MM.1S (cell line): Measurements from ENCODE around the gene RASSF4.

ENCODE experiments used
- DNase-seq: peaks from one replicate; pipeline ENCODE4 v3.0.0-alpha.2; 2015
- H2AFZ ChIP-seq: fragments of 300-600 bp; sonication (generic); 2 replicates; pipeline ENCODE4 v1.6.0; 2016; ENCODE audit warnings: antibody characterized with exemption, low read length
- H3F3A ChIP-seq: fragments of 300-600 bp; sonication (generic); 2 replicates; pipeline ENCODE4 v1.6.1; 2016; ENCODE audit warnings: mild to moderate bottlenecking, antibody characterized with exemption, low read length, moderate library complexity, mixed read lengths; ENCODE audit not compliant: insufficient read depth
- H3K27ac ChIP-seq: fragments of 300-600 bp; sonication (generic); 2 replicates; pipeline ENCODE4 v1.5.1; 2016; ENCODE audit warnings: mild to moderate bottlenecking, low read length
- H3K27me3 ChIP-seq: fragments of 300-600 bp; sonication (generic); replicated peaks from 2 replicates; pipeline ENCODE4 v1.6.0; 2016; ENCODE audit warnings: low read length; ENCODE audit not compliant: insufficient read depth
- H3K36me3 ChIP-seq: fragments of 300-600 bp; sonication (generic); replicated peaks from 2 replicates; pipeline ENCODE4 v1.6.1; 2016; ENCODE audit warnings: mild to moderate bottlenecking, low read length, mixed read lengths; ENCODE audit not compliant: insufficient read depth
- H3K4me1 ChIP-seq: fragments of 300-600 bp; sonication (generic); 2 replicates; pipeline ENCODE4 v1.6.1; 2016; ENCODE audit warnings: low read length, mixed read lengths
- H3K4me2 ChIP-seq: fragments of 300-600 bp; sonication (generic); 2 replicates; pipeline ENCODE4 v1.6.0; 2016; ENCODE audit warnings: low read depth, low read length
- H3K4me3 ChIP-seq: fragments of 300-600 bp; sonication (generic); 2 replicates; pipeline ENCODE4 v1.5.1; 2016; ENCODE audit warnings: low read length, mixed read lengths
- H3K79me2 ChIP-seq: fragments of 300-600 bp; sonication (generic); 2 replicates; pipeline ENCODE4 v1.6.1; 2016; ENCODE audit warnings: mixed run types, low read length, mixed read lengths
- H3K9ac ChIP-seq: fragments of 300-600 bp; sonication (generic); 2 replicates; pipeline ENCODE4 v1.6.1; 2016; ENCODE audit warnings: low read length, mixed read lengths
- H3K9me2 ChIP-seq: fragments of 300-600 bp; sonication (generic); replicated peaks from 2 replicates; pipeline ENCODE4 v1.6.1; 2016; ENCODE audit warnings: mild to moderate bottlenecking, low read length, mixed read lengths; ENCODE audit not compliant: insufficient read depth
- H3K9me3 ChIP-seq: fragments of 300-600 bp; sonication (generic); replicated peaks from 2 replicates; pipeline ENCODE4 v1.6.1; 2016; ENCODE audit warnings: mild to moderate bottlenecking, low read length, mixed read lengths; ENCODE audit not compliant: insufficient read depth
- H4K20me1 ChIP-seq: fragments of 300-600 bp; sonication (generic); 2 replicates; pipeline ENCODE4 v1.6.1; 2016; ENCODE audit warnings: mild to moderate bottlenecking, low read length, moderate library complexity, mixed read lengths; ENCODE audit not compliant: insufficient read depth
- EZH2 ChIP-seq: fragments of 300-600 bp; sonication (generic); optimal IDR thresholded peaks from 2 replicates; pipeline ENCODE3; 2017; ENCODE audit warnings: low read depth, mild to moderate bottlenecking, antibody characterized with exemption, low read length, mixed read lengths
- EZH2phosphoT487 ChIP-seq: fragments of 300-600 bp; sonication (generic); IDR thresholded peaks from 2 replicates; pipeline ENCODE4 v1.6.1; 2018; ENCODE audit warnings: antibody characterized with exemption, low read length
- TF ChIP-seq, protein P1 (sequence below): fragments of 300-600 bp; sonication (generic); IDR thresholded peaks from 2 replicates; pipeline ENCODE4 v1.5.1; 2016; ENCODE audit warnings: antibody characterized with exemption, low read length, mixed read lengths

Gene RASSF4

DNA sequence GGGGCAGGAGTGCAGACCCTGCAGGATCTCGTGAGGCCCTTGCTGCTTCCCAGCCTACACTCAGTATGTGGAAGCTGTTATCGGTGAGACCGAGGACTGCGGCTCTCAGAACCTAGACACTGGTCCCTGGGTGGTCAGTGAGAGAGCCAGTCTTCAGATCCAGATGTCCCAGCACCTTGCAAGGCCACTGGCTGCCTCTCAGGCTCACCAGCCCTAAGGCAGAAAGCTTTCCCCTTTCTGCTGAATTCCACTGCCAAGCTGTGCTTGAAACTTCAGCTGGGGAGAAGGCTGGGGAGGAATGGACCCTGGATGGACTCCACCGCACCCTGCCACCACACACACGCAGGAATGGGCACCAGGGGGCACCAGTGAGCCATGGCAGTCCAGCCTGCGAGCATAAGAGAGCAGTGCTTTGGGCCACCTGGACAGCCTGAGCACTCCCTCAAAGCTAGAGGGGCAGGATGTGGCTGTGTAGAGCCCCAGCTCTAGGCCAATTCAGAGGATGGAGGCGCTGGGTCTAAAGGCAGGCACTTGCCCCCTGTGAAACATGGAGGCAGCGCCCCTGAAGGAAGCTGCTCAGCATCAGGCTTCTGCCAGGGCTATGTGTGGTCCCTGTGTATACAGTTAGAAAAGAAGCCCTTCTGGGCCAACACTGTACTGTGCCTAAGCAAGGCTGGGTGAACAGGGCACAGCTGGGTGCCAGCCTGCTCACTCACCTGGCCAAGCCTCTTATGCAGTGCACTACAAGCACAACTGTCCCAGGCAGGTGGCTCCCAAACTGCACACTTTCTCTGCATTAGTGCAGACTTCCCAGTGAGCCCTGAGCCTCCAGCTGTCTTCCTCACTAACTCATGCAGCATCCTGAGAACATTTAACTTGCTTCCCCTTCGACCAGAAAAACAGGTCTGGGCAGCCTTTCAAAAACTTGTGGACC, 26.8 kb upstream of the RASSF4 start:
- Histone ChIP-seq H3K4me3 (no peak overlapping the region), H3K4me2 (no peak overlapping the region), H3K9ac (no peak overlapping the region)

DNA sequence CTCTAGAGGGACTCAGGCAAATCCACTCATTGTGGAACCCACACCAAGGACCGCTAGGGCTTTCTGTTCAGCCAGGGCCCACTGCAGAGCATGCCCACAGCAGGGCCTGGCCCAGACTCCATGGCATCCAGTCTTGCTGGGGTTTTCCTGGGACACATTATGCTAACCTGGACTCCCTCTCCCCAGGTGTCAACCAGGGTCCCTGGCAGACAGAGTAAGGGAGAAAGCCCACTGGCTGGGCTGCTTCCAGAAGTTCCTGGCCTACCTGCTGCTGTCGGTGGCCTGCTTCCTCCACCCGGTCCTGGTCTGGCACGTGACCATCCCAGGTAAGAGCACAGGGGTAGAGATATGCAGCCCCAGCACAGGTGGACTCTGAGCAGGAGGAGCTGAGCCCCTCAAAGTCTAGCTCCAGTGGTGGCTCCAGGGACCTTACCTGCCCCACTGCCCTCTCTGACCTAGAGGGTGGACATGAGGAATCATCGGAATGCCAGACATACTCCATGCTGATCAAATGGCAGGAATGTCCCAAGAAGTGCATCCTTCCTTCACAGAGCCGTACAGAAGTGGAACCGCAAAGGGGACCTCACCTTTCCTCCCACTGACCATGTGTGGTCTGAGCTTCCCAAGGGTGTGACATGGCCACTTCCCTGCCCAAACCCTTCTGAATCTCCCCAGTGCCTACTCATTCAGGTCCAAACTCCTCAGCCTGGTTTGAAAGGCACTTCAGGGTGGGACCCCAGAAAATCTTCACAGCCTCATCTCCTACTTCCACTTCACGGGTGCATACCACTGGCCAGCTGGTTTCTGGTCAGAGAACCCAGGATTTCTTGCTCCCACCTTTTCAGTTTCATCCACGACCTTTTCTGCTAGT, 25.9 kb upstream of the RASSF4 start:
- H3K79me2 ChIP-seq: no peaks in the 10 kb centered on the region
- no peaks in the 10 kb centered on the region for H4K20me1 ChIP-seq
- no peaks in the 10 kb centered on the region for H3K9me3 ChIP-seq
- no peak overlapping the region for H3K4me3 ChIP-seq
- H3K4me1 ChIP-seq: peaks cover 24% of the 10 kb centered on the region
- H3K27ac ChIP-seq: no peak overlapping the region
- no peak overlapping the region for H3K9ac ChIP-seq
- no peaks in the 10 kb centered on the region for H3K9me2 ChIP-seq
- TF ChIP-seq, protein P1, sequence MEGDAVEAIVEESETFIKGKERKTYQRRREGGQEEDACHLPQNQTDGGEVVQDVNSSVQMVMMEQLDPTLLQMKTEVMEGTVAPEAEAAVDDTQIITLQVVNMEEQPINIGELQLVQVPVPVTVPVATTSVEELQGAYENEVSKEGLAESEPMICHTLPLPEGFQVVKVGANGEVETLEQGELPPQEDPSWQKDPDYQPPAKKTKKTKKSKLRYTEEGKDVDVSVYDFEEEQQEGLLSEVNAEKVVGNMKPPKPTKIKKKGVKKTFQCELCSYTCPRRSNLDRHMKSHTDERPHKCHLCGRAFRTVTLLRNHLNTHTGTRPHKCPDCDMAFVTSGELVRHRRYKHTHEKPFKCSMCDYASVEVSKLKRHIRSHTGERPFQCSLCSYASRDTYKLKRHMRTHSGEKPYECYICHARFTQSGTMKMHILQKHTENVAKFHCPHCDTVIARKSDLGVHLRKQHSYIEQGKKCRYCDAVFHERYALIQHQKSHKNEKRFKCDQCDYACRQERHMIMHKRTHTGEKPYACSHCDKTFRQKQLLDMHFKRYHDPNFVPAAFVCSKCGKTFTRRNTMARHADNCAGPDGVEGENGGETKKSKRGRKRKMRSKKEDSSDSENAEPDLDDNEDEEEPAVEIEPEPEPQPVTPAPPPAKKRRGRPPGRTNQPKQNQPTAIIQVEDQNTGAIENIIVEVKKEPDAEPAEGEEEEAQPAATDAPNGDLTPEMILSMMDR: no peak
- no peak for TF ChIP-seq EZH2phosphoT487
- no peak for TF ChIP-seq EZH2
- no peak overlapping the region for H3K4me2 ChIP-seq
- DNase-seq: no peak
- H2AFZ ChIP-seq: no peak overlapping the region
- H3F3A ChIP-seq: no peaks in the 10 kb centered on the region
- H3K27me3 ChIP-seq: no peaks in the 10 kb centered on the region
- H3K36me3 ChIP-seq: no peaks in the 10 kb centered on the region

More for the DNA sequence above, 26.8 kb upstream of the RASSF4 start:
- Histone ChIP-seq H4K20me1 (no peaks in the 10 kb centered on the region), H3F3A (no peaks in the 10 kb centered on the region), H3K27ac (no peak overlapping the region), H3K36me3 (no peaks in the 10 kb centered on the region), H3K27me3 (no peaks in the 10 kb centered on the region), H3K79me2 (no peaks in the 10 kb centered on the region), H3K9me2 (no peaks in the 10 kb centered on the region), H3K9me3 (no peaks in the 10 kb centered on the region), H2AFZ (peak overlapping the region; percentile 27), H3K4me1 (peaks cover 24% of the 10 kb centered on the region)
- TF ChIP-seq, protein P1: peak; percentile 98
- TF ChIP-seq EZH2phosphoT487: no peak
- peak; percentile 90 for DNase-seq

DNA sequence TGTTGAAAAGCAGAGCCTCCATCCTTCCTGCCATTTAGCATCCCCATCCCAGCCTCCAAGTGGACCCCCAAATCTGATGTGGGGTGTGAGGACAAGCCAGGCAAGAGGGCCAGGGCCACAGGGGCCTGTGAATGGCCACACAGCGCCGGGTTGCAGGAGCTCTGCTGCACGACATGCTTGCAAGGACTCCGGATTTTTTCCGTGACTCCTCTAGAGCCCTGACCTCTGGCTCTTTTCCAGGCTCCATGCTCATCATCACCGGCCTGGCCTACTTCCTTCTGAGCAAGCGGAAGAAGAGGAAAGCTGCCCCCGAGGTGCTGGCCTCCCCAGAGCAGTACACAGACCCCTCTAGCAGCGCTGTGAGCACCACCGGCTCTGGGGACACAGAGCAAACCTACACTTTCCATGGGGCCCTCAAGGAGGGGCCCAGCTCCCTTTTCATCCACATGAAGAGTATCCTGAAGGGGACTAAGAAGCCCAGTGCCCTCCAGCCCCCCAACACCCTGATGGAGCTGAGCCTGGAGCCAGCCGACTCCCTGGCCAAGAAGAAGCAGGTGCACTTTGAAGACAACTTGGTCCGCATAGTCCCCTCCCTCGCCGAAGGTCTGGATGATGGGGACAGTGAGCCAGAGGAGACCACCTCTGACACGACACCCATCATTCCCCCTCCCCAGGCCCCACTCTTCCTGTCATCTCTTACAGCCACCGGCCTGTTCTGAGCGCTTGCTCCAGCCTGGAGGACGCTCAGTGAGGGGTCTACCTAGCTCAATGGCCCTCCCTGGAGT, 25.0 kb upstream of the RASSF4 start:
- no peak overlapping the region for H3K27ac ChIP-seq
- no peaks in the 10 kb centered on the region for H4K20me1 ChIP-seq

More for the DNA sequence above, 25.0 kb upstream of the RASSF4 start:
- Histone ChIP-seq H3F3A (no peaks in the 10 kb centered on the region), H3K4me2 (no peak overlapping the region), H2AFZ (no peak overlapping the region), H3K9ac (no peak overlapping the region), H3K9me2 (no peaks in the 10 kb centered on the region), H3K36me3 (no peaks in the 10 kb centered on the region), H3K9me3 (no peaks in the 10 kb centered on the region), H3K4me3 (no peak overlapping the region), H3K27me3 (no peaks in the 10 kb centered on the region), H3K4me1 (peaks cover 24% of the 10 kb centered on the region), H3K79me2 (no peaks in the 10 kb centered on the region)
- TF ChIP-seq, protein P1: no peak
- TF ChIP-seq EZH2phosphoT487: no peak
- TF ChIP-seq EZH2: no peak
- DNase-seq: no peak
